Endothelial cell (in vitro differentiated cells): Measurements from ENCODE around the gene PCED1B. TPM values are rescaled to one million over a fixed set of nuclear protein-coding genes. Genes with fewer than 3 reads are reported as not detected.

Experiments
- DNase-seq: peaks from one replicate; pipeline ENCODE4 v3.0.0; 2021; ENCODE audit warnings: low spot score
- H3K27ac Mint-ChIP-seq: one replicate; pipeline ENCODE4 v1.8.0; 2021; ENCODE audit warnings: mixed read lengths, inconsistent platforms; ENCODE audit not compliant: unreplicated experiment
- H3K27me3 Mint-ChIP-seq: one replicate; pipeline ENCODE4 v1.8.0; 2021; ENCODE audit warnings: mild to moderate bottlenecking, moderate library complexity, mixed read lengths, inconsistent platforms; ENCODE audit not compliant: unreplicated experiment
- H3K36me3 Mint-ChIP-seq: one replicate; pipeline ENCODE4 v1.8.0; 2021; ENCODE audit warnings: mild to moderate bottlenecking, low read depth, mixed read lengths, inconsistent platforms; ENCODE audit not compliant: unreplicated experiment
- H3K4me1 Mint-ChIP-seq: one replicate; pipeline ENCODE4 v1.8.0; 2021; ENCODE audit warnings: mild to moderate bottlenecking, mixed read lengths, inconsistent platforms; ENCODE audit not compliant: unreplicated experiment
- H3K4me3 Mint-ChIP-seq: one replicate; pipeline ENCODE4 v1.8.0; 2021; ENCODE audit warnings: mild to moderate bottlenecking, mixed read lengths, inconsistent platforms; ENCODE audit not compliant: unreplicated experiment
- H3K9me3 Mint-ChIP-seq: one replicate; pipeline ENCODE4 v1.8.0; 2021; ENCODE audit warnings: mixed read lengths, inconsistent platforms; ENCODE audit not compliant: unreplicated experiment
- total RNA-seq: library from RNA; stranded (reverse); fragmentation: NEBNext Ultra II Directional; extraction: Animal tissue kit (Norgen Biotek cat#: 25700); gene quantifications from one replicate; pipeline ENCODE4 v1.2.1, GENCODE V29; 2021; ENCODE audit not compliant: unreplicated experiment
- TF ChIP-seq, protein P1 (sequence below): fragments of 200-600 bp; sonication (generic); IDR thresholded peaks from one replicate; pipeline ENCODE4 v1.5.0; 2021; ENCODE audit warnings: antibody characterized with exemption; ENCODE audit not compliant: unreplicated experiment

The PCED1B gene
- total RNA-seq, 1 donor from 2014 or later = 9.7 TPM

DNA sequence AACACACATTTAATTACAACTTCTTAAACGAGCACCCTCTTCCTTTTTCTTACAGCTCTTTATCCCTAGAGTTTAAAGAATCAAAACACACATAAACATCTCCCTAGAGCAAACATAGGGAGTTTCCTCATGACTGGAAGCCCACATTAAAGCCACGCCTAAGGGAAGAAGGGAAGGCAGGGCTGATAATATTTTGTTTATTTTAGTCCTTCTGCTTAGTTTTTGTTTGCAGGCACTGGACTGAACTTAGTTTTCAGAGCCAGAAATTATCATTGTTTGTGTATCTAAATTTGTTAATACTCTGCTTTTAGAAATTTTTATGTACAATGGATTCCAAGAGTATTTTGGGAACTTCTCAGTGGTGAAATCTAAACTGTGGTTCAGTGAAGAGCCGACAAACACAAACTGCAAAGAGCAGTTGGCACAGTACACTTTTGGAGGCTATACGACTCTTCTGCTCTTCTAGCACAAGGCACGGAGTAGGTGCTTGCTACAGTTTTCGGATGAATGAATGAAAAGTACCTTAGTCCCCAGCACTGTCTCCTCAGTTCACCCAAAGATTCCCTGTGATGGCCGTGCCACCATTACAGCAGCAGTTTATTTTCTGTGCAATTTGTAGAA, 18.0 kb downstream of the PCED1B start:
- H3K4me1 Mint-ChIP-seq = peaks cover 20% of the 10 kb centered on the region
- DNase-seq = no peak
- H3K4me3 Mint-ChIP-seq = no peak overlapping the region
- TF ChIP-seq, protein P1, sequence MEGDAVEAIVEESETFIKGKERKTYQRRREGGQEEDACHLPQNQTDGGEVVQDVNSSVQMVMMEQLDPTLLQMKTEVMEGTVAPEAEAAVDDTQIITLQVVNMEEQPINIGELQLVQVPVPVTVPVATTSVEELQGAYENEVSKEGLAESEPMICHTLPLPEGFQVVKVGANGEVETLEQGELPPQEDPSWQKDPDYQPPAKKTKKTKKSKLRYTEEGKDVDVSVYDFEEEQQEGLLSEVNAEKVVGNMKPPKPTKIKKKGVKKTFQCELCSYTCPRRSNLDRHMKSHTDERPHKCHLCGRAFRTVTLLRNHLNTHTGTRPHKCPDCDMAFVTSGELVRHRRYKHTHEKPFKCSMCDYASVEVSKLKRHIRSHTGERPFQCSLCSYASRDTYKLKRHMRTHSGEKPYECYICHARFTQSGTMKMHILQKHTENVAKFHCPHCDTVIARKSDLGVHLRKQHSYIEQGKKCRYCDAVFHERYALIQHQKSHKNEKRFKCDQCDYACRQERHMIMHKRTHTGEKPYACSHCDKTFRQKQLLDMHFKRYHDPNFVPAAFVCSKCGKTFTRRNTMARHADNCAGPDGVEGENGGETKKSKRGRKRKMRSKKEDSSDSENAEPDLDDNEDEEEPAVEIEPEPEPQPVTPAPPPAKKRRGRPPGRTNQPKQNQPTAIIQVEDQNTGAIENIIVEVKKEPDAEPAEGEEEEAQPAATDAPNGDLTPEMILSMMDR = no peak
- no peak overlapping the region for H3K27ac Mint-ChIP-seq
- H3K36me3 Mint-ChIP-seq = peaks cover 3% of the 10 kb centered on the region
- no peaks in the 10 kb centered on the region for H3K27me3 Mint-ChIP-seq
- H3K9me3 Mint-ChIP-seq = no peaks in the 10 kb centered on the region

DNA sequence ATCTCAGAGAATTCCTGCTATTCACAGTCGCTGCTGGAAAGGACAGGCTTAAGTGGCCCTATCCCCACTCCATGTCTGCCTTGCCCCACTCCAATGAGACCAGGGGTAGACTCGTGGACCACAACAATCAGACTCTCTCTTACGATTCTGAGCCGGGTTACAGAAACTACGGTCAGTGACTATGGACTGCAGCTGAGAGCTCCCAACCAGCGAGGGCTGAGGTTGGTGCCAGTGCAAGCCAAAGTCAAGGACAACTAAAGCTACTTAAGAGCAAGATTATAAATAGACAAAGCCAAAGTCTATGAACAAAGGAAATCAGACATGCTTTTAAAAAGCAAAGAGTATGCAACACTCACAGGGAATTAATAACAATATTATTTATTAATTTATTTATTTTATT, 18.7 kb downstream of the PCED1B start:
- Mint-ChIP-seq H3K36me3 (peaks cover 3% of the 10 kb centered on the region), H3K27me3 (no peaks in the 10 kb centered on the region), H3K4me3 (no peak overlapping the region), H3K4me1 (peaks cover 20% of the 10 kb centered on the region), H3K9me3 (no peaks in the 10 kb centered on the region), H3K27ac (no peak overlapping the region)
- DNase-seq = no peak
- TF ChIP-seq, protein P1 = no peak

DNA sequence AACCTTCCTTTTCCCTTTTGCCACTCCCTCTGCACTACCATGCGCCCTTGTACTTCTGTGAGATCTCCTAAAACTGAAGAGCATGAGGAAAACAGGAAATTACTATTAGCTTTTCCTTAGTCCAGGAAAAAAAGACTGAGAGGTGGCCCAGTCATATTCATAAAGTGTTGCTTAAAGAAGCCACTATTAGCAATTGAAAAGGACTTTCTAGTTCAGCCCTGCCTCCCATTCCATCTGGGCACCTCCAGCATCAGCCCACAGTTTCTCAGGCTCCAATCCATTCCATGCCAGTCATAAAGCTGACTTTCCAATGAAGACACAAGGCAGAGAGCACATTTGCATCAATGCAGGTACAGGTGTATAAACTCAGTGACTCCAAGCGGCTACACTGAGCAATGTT, 20.2 kb downstream of the PCED1B start:
- no peaks in the 10 kb centered on the region for H3K27me3 Mint-ChIP-seq
- no peaks in the 10 kb centered on the region for H3K9me3 Mint-ChIP-seq
- TF ChIP-seq, protein P1 = no peak
- H3K36me3 Mint-ChIP-seq = peaks cover 3% of the 10 kb centered on the region
- DNase-seq = no peak
- H3K4me3 Mint-ChIP-seq = no peak overlapping the region
- no peak overlapping the region for H3K27ac Mint-ChIP-seq
- peaks cover 15% of the 10 kb centered on the region for H3K4me1 Mint-ChIP-seq

DNA sequence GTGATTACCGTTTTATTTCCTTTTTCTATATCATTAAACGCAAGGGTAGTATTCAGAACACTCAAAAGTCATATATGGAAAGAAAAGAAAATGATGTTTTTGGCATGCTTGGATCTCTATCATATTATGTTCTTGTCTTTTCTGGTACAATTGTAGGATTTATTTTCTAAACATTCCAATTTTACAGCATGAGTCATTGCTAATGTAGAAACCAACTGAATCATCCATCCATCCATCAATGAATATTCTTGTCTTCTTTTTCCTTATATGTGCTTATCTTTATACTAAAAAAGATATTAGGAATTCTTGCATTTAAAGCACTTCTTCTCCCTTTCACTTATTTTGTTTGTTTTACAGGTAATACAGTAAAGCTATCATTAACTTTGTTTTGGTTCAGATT, 20.7 kb downstream of the PCED1B start:
- no peak overlapping the region for H3K27ac Mint-ChIP-seq
- peaks cover 15% of the 10 kb centered on the region for H3K4me1 Mint-ChIP-seq
- no peak overlapping the region for H3K4me3 Mint-ChIP-seq
- TF ChIP-seq, protein P1 = no peak
- DNase-seq = no peak
- no peaks in the 10 kb centered on the region for H3K9me3 Mint-ChIP-seq
- no peaks in the 10 kb centered on the region for H3K27me3 Mint-ChIP-seq
- H3K36me3 Mint-ChIP-seq = peaks cover 3% of the 10 kb centered on the region

DNA sequence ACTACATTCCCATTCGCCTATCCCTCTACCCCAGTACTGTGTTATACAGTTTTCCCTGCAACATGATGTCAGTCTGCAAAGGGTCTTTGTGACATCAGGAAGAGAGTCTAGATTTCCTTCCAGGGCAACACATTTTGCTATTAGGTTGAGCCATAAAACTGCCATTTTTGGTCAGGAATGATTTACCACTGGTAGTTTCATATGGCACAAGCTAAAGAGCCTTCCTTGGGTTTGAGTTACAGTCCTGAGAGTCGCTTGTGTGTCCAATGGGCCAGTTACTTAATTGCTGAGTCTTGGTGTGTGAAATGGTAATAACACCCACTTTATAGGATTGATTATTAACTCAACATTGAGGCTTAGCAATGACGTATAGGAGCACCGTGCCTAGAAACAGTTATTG, 23.0 kb downstream of the PCED1B start:
- TF ChIP-seq, protein P1 = no peak
- Mint-ChIP-seq H3K4me1 (peaks cover 8% of the 10 kb centered on the region), H3K9me3 (no peaks in the 10 kb centered on the region), H3K27me3 (no peaks in the 10 kb centered on the region), H3K27ac (no peak overlapping the region), H3K36me3 (peaks cover 7% of the 10 kb centered on the region), H3K4me3 (no peak overlapping the region)
- no peak for DNase-seq
